Fibroblast of peridontal ligament (primary cell): ENCODE measurements around the gene SLC35G1.

Source experiments
- DNase-seq: peaks from one replicate; pipeline ENCODE4 v3.0.0-alpha.2; 2010; ENCODE audit errors: extremely low read depth

SLC35G1 gene, protein sequence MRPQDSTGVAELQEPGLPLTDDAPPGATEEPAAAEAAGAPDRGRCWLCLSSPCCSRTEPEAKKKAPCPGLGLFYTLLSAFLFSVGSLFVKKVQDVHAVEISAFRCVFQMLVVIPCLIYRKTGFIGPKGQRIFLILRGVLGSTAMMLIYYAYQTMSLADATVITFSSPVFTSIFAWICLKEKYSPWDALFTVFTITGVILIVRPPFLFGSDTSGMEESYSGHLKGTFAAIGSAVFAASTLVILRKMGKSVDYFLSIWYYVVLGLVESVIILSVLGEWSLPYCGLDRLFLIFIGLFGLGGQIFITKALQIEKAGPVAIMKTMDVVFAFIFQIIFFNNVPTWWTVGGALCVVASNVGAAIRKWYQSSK

DNA sequence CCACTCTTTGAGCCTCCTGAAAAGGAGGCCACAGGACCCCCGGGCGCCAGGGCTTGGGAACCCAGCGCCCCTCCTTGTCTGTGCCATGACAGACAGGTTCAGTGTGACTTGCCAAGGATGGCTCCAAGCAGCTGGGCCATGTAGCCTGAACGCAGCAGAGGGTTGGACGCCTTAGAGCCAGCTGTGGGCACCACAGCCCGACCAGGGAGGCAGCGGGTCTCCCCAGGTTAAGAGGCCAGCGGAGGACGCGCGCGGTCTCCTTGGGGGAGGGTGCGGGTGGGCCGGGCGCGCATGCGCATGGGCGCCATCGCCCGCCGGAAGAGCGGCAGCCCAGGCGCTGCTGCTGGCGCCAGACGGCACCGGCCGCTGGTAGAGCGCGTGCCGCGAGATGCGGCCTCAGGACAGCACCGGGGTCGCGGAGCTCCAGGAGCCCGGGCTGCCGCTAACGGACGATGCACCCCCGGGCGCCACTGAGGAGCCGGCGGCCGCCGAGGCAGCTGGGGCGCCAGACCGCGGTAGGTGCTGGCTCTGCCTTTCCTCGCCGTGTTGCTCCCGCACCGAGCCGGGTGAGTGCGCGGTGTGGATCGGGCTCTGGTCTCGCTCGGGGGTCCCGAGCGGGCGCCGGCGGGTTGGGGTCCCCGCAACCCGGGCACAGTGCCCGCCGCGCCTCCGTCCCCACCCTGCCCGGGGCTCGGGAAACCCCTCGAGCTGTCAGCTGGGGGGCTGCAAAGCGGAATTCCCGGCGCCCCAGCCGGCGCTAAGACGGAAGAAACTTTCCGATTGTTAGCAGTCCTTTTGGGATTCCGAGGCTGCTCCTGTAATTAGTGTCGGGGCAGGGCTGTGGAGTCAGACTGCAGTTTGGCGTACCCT lies at the start of gene SLC35G1:
SLC35G1 (plus strand) TSS at position 333 of the 870 bp plus-strand sequence; CDS start at position 389, 56 bp downstream.
- DNase-seq = peak; percentile 47

DNA sequence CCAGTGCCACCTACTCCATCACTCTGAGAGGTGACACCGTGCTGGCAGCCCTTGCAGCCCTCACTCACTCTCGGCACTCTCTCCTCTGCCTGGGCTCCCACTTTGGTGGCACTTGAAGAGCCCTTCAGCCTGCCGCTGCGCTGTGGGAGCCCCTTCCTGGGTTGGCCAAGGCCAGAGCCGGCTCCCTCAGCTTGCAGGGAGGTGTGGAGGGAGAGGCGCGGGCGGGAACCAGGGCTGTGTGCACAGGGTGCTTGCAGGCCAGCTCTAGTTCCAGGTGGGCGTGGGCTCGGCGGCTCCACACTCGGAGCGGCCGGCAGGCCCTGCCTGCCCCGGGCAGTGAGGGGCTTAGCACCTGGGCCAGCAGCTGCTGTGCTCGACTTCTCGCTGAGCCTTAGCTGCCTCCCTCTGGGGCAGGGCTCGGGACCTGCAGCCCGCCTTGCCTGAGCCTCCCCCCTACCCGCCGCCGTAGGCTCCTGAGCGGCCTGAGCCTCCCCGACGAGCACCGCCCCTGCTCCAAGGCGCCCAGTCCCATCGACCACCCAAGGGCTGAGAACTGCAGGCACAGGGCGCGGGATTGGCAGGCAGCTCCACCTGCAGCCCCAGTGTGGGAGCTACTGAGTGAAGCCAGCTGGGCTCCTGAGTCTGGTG lies 48.7 kb upstream of the SLC35G1 start:
- no peak for DNase-seq

DNA sequence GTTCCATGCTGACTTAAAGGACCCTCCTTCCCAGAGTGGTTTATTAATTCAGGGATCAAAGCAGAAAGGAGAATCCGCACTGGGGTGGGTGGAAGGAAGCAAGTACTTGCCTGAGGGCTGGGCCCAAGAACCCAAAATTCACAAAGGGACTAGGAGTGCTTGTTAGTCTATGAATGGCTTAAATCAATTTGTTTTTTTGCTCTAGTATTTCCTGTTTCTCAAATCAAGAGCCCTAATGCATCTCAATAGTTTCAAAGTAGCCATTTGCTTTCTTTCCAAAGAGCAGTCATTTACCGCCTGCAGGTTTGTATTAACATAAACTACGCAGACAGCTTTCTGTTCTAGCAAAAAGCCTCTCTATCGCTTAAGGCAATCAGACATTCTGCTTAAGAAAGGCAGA lies 44.2 kb upstream of the SLC35G1 start:
- no peak for DNase-seq

DNA sequence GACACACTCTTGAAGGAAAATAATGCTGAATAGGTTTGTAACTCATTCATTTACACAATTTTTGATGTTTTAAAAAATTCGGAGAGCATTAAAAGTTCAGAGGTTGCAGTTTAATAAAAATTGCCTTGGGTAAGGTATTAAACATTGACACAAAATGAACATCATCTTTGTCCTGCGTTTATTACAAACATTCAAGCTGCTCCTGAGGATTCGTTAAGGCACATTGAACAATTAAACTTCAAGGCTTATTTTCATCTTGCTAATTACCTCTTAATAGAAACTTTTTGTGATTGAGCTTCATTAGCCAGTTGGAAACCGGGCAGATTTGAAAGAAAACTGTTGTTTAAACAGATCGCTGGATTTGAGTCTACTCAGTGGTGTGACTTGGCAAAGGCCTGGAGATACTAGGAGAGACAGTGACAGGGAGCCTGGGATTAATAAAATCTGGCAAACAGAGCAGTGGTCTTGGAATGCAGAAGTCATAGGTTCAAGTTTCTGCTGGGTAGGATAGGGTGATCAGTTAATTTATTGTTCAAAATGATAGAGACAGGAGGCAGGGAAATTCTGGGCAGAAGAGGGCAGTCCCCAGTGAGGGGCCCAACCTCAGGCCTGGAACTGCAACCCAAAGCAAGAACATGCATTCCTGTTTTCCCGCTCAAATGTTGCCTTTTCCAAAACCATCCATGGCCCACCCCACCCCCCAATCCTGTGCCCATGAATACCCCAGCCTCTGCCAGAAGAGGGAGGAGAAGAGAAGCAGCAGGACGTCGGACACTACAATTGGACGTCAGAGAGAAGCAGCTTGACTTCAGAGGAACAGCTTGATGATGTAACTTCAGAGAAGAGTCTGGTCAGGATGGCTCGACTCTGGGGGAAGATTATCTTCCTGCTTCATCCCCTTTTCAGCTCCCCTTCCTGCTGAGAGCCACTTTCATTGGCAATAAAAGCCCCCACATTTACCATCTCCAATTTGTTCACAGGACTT lies 43.5 kb upstream of the SLC35G1 start:
- DNase-seq = no peak

DNA sequence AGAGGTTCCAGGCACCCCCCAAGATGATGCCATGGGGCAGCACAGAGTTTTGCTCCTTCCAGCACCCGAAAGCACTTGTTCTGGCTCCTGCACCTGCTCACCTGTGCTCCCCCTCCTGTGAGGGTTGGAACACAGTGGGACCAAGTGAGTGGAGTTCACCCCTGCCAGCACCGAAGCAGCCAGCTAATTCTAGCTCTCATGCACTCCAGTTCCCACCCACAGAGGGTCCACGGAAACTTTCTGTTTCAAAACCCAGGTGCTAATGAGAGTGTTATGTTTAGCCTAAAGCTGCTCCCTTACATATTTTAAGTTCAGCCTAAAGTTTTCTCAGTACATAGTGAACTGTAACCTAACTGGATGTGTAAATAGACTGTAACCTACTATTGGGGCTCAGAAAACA lies 42.6 kb upstream of the SLC35G1 start:
- no peak for DNase-seq

DNA sequence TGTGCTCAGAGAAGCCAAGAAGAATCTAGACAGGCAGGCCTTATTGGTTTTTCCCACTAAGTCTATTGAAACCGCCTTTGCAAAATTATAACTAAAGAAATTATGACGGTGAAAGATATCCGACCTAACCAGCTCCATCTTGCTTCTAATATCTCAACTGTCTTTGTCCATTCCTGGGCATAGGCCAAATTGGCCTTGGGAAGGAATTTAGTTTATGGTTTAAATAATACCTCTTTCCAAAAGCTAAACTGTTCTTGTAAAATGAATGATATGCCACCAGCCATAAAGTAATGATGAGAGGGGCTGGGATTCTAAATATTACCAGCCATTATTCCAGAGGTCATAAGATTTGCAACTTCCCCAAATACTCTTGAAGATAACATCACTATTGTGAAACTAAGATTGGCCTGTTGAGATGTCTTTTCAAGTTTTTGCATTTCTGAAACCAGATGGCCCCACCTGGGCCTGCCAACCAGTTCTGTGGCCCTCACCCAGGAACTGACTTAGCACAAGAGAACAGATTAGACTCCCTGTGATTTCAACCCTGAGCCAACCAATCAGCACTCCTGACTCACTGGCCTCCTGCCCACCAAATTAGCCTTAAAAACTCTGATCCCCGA lies 41.2 kb upstream of the SLC35G1 start:
- no peak for DNase-seq

DNA sequence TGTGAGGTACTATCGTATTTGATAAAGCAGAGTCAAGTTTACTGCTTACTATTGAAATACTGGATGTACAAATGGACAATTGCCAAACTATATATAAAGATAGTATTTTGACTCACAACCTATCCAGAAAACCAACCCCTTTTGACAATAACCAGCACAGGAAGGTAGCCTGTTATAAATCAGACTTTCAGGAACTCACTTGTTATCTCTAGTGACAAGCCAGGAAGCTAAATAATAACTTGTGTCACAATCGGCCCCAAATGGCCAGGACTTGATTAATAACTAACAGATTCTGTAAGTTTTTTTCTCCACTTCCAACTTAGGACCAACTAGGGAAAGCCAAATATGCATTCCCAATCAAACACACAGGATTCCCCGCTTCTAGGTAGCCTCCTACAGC lies 38.8 kb upstream of the SLC35G1 start:
- no peak for DNase-seq

DNA sequence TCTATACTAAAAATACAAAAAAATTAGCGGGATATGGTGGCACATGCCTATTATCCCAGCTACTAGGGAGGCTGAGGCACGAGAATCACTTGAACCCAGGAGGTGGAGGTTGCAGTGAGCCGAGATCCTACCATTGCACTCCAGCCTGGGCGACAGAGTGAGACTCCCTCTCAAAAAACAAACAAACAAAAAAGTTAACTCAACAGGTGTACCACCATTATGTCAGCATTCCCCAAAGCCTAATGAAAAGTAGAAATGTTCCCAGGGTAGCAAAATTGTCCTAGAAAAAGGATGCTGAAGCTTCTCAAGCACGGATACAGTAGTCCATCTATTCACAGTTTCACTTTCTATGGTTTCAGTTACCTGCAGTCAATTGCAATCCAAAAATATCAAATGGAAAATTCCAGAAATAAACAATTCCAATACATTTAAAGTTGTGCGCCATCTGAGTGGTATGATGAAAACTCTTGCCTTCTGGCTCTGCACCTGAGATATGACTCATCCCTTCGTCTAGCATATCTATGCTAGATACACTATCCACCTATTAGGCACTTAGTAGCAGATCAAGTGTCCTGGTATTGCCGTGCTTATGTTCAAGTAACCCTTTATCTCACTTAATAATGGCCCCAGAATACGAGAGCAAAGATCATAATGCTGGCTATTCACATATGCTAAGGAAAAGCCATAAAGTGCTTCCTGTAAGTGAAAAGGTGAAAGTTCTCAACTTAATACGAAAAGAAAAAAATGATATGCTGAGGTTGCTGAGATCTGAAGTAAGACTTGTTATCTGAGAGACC lies 37.2 kb upstream of the SLC35G1 start:
- DNase-seq = no peak

DNA sequence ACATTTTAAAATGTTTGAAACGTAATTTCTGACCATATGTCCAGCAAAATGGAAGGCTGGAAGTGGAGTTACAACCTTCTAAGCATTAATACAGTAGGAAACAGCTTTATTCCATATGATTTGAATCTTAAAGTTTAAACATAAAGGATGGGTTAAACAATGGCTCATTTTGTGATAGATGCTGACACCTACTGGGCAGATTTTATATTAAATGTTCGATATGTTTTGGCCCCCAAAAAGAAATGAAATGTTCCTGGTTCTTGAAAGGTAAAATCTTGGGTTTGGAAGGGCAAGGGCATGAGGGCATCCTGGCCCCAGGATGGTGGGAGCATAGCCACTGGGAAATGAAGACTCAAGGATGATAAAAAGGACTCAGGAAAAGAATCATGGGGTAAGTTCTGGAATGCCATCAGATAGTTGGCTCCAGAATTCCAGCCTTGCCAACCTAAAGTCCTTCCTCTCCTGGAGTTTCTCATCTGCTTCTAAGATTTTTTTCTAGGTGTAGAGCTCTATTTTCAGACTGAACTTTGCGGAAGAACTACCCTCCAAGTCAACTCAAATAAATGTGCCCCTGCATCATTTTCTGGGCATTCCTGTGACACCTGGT lies 34.6 kb upstream of the SLC35G1 start:
- DNase-seq = peak; percentile 54

DNA sequence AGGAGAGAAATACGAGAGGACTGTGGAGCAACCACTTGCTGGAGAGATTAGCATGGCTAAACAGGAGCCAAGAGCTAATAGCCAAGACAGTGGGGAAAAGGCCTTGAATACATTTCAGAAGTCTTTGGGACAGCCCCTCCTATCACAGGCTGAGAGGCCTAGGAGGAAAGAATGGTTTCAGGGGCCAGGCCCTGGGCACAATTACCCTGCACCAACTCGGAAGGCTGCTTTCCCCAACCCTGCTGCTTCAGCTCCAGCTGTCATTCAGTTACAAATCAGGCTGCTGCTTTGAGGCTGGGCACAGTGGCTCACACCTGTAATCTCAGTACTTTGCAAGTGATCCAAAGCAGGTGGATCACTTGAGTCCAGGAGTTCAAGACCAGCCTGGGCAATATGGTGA lies 32.0 kb upstream of the SLC35G1 start:
- DNase-seq = no peak

DNA sequence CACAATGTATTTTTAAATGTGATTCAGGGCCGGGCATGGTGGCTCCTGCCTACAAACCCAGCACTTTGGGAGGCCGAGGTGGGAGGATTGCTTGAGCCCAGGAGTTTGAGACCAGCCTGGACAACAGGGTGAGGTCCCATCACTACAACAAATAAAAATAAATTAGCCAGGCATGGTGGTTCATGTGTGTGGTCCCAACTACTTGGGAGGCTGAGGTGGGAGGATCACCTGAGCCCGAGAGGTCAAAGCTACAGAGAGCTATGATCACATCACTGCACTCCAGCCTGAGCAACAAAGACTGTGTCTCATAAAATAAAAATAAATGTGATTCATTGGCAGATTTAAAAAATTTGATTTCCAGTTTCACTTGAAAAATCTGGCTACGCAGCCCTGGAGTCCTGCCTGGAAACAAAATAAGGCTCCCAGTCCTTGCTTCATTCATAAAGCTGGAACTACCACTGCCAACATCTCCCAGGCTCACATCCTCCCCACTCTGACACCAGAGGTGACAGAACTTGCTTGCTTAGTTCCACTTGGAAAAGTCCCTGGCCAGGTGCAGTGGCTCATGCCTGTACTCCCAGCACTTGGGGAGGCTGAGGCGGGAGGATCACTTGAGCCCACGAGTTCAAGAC lies 27.9 kb upstream of the SLC35G1 start:
- no peak for DNase-seq

DNA sequence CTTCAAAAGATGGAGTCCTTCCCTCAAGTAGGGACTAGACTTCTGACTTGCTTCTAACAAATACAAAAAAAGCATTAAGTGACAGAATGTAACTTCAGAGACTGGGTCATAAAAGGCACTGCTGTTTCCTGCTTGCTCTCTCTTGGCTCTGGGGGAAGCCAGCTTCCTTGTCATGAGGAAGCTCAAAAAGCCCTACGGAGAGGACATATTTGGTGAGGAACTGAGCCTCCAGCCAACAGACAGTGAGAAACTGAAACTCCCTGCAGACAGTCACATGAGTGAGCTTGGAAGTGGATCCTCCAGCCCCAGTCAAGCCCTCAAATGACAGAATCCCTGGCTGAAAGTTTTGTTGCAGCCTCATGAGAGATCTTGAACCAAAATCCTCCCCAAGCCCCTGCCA lies 26.3 kb upstream of the SLC35G1 start:
- DNase-seq = no peak

DNA sequence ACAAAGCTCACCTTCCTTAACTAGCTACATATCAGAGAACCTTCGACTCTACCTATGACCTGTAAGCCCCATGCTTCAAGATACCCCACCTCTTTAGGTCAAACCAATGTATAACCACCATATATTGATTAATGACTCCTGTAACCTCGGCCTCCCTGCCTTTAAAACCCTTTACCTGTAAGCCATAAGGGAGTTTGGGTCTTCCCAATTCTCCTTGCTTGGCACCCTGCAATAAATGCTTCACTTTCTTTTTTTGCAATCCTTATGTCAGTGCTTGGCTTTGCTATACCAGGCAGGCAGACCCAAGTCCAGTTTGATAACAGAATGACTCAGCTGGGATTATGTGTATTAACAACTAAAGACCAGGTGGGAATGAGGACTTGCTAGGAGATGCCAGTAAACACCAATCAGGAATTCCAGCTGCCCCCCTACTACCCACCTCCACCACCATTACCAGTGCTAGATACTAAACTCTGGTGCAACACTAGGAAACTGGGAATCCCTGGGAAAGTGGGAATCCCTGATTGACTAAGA lies 22.0 kb upstream of the SLC35G1 start:
- DNase-seq = no peak

DNA sequence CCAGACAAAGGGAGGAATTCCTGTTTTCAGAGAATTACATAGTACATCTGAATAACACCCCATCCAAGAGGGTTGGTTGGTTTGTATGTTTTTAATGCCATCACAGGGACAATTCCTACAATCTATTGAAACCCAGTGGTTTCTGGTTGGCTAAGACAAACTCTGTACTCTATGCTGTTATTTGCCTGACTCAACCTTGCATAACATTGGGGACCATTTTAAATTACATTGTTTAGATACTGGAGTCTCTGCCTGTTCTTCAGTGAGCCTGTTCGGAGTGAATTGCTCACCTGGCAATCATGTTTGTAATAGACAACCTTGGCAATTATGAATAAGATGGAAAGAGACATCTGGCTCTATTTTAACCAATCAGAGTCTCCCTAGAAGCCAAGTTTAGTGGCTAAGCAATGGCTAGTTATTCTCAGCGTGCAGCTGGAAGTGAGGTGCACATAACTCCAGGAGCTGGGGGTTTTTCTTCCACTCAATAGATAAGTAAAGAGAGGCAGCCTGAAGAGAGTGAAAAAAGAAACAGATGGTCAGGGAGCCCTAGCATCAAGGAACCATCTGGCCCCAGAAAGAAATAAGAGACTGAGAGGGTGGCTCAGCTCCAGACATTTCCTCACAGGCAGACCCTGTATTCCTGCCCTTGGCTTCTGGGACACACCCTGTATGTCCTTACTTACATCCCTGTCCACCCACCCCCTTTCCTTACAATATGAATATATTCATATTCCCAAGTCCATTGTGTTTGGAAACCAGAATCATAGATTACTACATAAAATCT lies 21.2 kb upstream of the SLC35G1 start:
- no peak for DNase-seq

DNA sequence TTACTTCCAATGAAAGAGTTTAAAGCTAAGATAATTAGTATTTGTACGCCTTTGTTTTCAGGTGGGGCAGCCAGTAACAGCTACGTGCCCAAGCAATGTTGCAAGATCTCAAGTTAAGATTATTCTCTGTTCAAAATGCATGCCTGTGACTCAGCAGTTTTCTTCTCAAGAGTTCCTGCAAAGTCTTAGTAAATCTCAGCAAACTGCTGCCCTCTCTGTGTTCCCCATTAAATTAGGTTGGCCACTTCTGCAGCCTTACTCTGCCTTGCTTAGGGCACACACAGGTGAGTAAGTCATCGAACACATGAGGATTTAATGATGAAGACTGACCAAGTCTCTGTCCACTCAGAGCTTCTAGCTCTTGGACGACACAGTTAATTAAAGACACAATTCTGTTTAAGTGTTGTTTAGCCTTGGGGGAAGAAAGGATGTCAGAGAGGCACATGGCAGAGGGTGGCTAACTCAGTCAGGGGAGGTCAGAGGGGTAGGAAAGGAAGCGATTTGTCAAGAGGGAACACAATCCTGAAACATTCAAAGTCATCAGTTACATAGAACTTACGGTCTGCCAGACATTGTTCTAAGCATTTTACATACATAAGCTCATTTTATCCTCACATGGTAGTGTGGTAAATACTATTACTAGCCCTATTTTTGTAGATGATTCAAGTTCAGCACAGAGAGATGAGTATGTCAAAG lies 20.2 kb upstream of the SLC35G1 start:
- peak; percentile 70 for DNase-seq

DNA sequence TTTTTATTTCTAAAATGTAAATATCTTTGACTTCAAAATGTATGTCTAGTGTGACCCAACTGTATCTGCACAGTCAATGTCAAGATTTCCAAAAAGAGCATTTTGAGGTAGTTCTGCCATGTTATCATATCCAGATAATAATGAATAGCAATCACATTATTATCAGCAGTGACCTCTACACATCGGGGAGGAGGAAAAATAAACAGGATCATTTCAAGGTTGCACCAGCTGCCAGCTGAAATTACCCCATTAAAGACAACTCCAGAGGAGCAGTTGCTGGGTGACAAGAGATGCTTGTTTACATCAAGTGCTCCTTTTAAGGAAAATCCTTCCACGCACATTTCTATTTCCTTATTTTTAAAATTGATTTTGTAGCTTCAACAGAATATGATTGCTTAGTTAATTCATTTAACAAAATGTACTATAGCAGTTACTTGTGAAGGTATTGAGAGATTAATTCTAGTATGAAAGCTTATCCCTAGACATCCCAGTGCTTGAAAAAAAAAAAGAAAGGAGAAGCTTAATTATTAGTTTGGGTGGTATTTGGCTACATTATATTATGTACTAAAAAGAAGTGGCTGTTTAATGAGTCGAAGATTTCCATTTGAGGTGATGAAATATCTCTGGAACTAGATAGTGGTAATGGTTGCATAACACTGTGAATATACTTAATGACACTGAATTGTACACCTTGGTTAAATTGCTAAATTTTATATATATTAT lies 19.3 kb upstream of the SLC35G1 start:
- no peak for DNase-seq

DNA sequence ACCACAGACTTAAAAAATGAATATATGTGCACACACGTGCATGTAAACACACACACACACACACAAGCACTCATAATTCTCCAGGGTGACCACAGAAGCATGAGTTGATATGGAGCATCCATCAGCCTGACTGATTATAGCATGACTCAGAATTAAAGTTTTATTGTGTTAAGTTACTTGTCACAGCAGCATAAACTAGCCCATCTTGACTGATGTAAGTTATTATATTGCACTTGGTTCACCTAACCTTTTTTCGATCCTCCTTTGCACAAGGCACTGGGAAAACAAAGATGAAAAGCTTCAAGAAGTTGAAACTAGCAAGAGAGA lies 18.8 kb upstream of the SLC35G1 start:
- no peak for DNase-seq
